H1 (cell line): Measurements from ENCODE around the gene BUD23. TPM values are rescaled to one million over a fixed set of nuclear protein-coding genes. Genes with fewer than 3 reads are reported as not detected.

Experiments used
- CTCF ChIA-PET: fragments of 300-600 bp; sonication (Branson Sonifier 250); formaldehyde crosslinking; loops from one replicate; lab custom pipeline; 2021; ENCODE audit not compliant: partially characterized antibody; lab: Charles Lee
- POLR2A ChIA-PET: fragments of 300-600 bp; sonication (Branson Sonifier 250); formaldehyde crosslinking; loops from one replicate; lab custom pipeline; 2021; ENCODE audit warnings: inconsistent platforms; ENCODE audit not compliant: partially characterized antibody; lab: Charles Lee
- DNase-seq, 2 experiments: peaks; one replicate each; pipeline versions ENCODE4 v3.0.0 to v3.0.0-alpha.2; 2010 to 2022; ENCODE audit warnings: low spot score in 2 of 2, low read depth in 1 of 2, mixed read lengths in 1 of 2
- FAIRE-seq: peaks from 2 replicates; lab custom pipeline; 2011; peaks lifted over from hg19 to GRCh38; lab: Jason Lieb, UNC
- H2AFZ ChIP-seq: 2 replicates; pipeline ENCODE4 v1.8.1; 2012; ENCODE audit warnings: low read length, inconsistent platforms
- H2AK5ac ChIP-seq: 2 replicates; pipeline ENCODE4 v1.6.1; 2013; ENCODE audit warnings: low read depth, low read length
- H2BK120ac ChIP-seq: replicated peaks from 2 replicates; pipeline ENCODE3; 2013; ENCODE audit warnings: low read depth, low read length, inconsistent platforms
- H2BK12ac ChIP-seq: 2 replicates; pipeline ENCODE4 v1.6.1; 2013; ENCODE audit warnings: low read depth, low read length
- H2BK15ac ChIP-seq: 2 replicates; pipeline ENCODE4 v1.6.1; 2013; ENCODE audit warnings: low read length
- H2BK20ac ChIP-seq: 2 replicates; pipeline ENCODE4 v1.6.1; 2013; ENCODE audit warnings: low read length
- H2BK5ac ChIP-seq: 2 replicates; pipeline ENCODE4 v1.6.1; 2013; ENCODE audit warnings: low read depth, low read length
- H3K14ac ChIP-seq: 2 replicates; pipeline ENCODE4 v1.6.1; 2013; ENCODE audit warnings: inconsistent platforms; ENCODE audit not compliant: insufficient read length
- H3K18ac ChIP-seq: 2 replicates; pipeline ENCODE4 v1.6.1; 2013; ENCODE audit warnings: low read length; ENCODE audit errors: extremely low read depth
- H3K23ac ChIP-seq: 2 replicates; pipeline ENCODE4 v1.6.1; 2013; ENCODE audit warnings: inconsistent platforms; ENCODE audit not compliant: insufficient read length
- H3K23me2 ChIP-seq: 2 replicates; pipeline ENCODE4 v1.6.1; 2013; ENCODE audit warnings: low read depth, low read length
- H3K27ac ChIP-seq: 2 replicates; pipeline ENCODE4 v1.6.1; 2011; ENCODE audit warnings: low read depth, low read length, inconsistent platforms
- H3K27me3 ChIP-seq, 4 experiments: replicated peaks in 1 of 4; 1 replicate in 1 of 4; 2 replicates in 3 of 4; pipeline versions ENCODE4 v1.6.1 to v1.8.1; 2011 to 2013; ENCODE audit warnings: low read length in 3 of 4, mild to moderate bottlenecking in 3 of 4, inconsistent platforms in 2 of 4, mixed read lengths in 2 of 4, moderate library complexity in 1 of 4; ENCODE audit not compliant: control insufficient read depth in 3 of 4, insufficient read depth in 3 of 4; ENCODE audit errors: extremely low read depth in 1 of 4
- H3K36me3 ChIP-seq, 4 experiments: 2 replicates each; pipeline versions ENCODE4 v1.6.1 to v1.8.1; 2011 to 2013; ENCODE audit warnings: mild to moderate bottlenecking in 4 of 4, low read length in 3 of 4, moderate library complexity in 2 of 4, control low read depth in 1 of 4, inconsistent platforms in 1 of 4; ENCODE audit not compliant: insufficient read depth in 4 of 4, control insufficient read depth in 2 of 4
- H3K4ac ChIP-seq: replicated peaks from 2 replicates; pipeline ENCODE3; 2013; ENCODE audit warnings: low read length, low read depth, mixed read lengths, inconsistent platforms; ENCODE audit not compliant: insufficient read length
- H3K4me1 ChIP-seq, 4 experiments: replicated peaks in 1 of 4; 1 replicate in 1 of 4; 2 replicates in 3 of 4; pipeline versions ENCODE4 v1.6.1 to v1.8.1; 2011 to 2013; ENCODE audit warnings: low read length in 3 of 4, inconsistent platforms in 2 of 4, mixed read lengths in 1 of 4; ENCODE audit not compliant: insufficient read depth in 4 of 4, control insufficient read depth in 3 of 4
- H3K4me2 ChIP-seq, 2 experiments: 2 replicates each; pipeline versions ENCODE4 v1.6.1 to v1.8.1; 2011 to 2013; ENCODE audit warnings: low read depth in 2 of 2, low read length in 2 of 2, control low read depth in 1 of 2, inconsistent platforms in 1 of 2, mild to moderate bottlenecking in 1 of 2; ENCODE audit not compliant: insufficient read depth in 1 of 2
- H3K4me3 ChIP-seq, 4 experiments: fragments of 200-600, 300-600 bp in 1 of 4; sonication (generic), shearing (Covaris generic), sonication (Bioruptor Twin) in 1 of 4; 2 replicates each; pipeline versions ENCODE4 v1.5.1 to v1.8.1; 2011 to 2016; ENCODE audit warnings: low read length in 4 of 4, low read depth in 3 of 4, control low read depth in 2 of 4, inconsistent platforms in 2 of 4, mild to moderate bottlenecking in 2 of 4, mixed read lengths in 1 of 4, moderate library complexity in 1 of 4; ENCODE audit not compliant: insufficient read depth in 2 of 4; ENCODE audit errors: extremely low read depth in 1 of 4
- H3K56ac ChIP-seq: replicated peaks from 2 replicates; pipeline ENCODE3; 2013; ENCODE audit warnings: low read depth, mild to moderate bottlenecking, mixed read lengths, low read length, inconsistent platforms; ENCODE audit not compliant: insufficient read length
- H3K79me1 ChIP-seq: 2 replicates; pipeline ENCODE4 v1.6.1; 2013; ENCODE audit warnings: low read depth, low read length, control low read depth
- H3K79me2 ChIP-seq, 2 experiments: 2 replicates each; pipeline versions ENCODE4 v1.6.1 to v1.8.1; 2012 to 2013; ENCODE audit warnings: low read length in 2 of 2, mild to moderate bottlenecking in 2 of 2, inconsistent platforms in 1 of 2; ENCODE audit not compliant: insufficient read depth in 2 of 2, control insufficient read depth in 1 of 2
- H3K9ac ChIP-seq, 4 experiments: replicated peaks in 1 of 4; 1 replicate in 1 of 4; 2 replicates in 3 of 4; pipeline versions ENCODE4 v1.6.1 to v1.8.1; 2011 to 2013; ENCODE audit warnings: low read depth in 3 of 4, low read length in 3 of 4, control low read depth in 2 of 4, mild to moderate bottlenecking in 2 of 4, moderate library complexity in 2 of 4, inconsistent platforms in 1 of 4; ENCODE audit errors: extremely low read depth in 1 of 4
- H3K9me3 ChIP-seq, 2 experiments: 2 replicates each; pipeline versions ENCODE4 v1.6.1 to v1.8.1; 2012 to 2013; ENCODE audit warnings: mild to moderate bottlenecking in 2 of 2, moderate library complexity in 2 of 2, control low read depth in 1 of 2, inconsistent platforms in 1 of 2, low read depth in 1 of 2, low read length in 1 of 2, mixed read lengths in 1 of 2; ENCODE audit not compliant: insufficient read depth in 2 of 2
- H4K20me1 ChIP-seq, 2 experiments: replicated peaks in 1 of 2; 2 replicates each; pipeline versions ENCODE3 to v1.8.1; 2011 to 2013; ENCODE audit warnings: inconsistent platforms in 2 of 2, low read length in 2 of 2, mild to moderate bottlenecking in 1 of 2; ENCODE audit not compliant: insufficient read depth in 2 of 2, control insufficient read depth in 1 of 2
- H4K5ac ChIP-seq: 2 replicates; pipeline ENCODE4 v1.6.1; 2013; ENCODE audit warnings: low read length, low read depth, mixed read lengths, inconsistent platforms; ENCODE audit not compliant: insufficient read length
- H4K8ac ChIP-seq: 2 replicates; pipeline ENCODE4 v1.8.0; 2013; ENCODE audit warnings: mild to moderate bottlenecking, moderate library complexity, low read length, inconsistent platforms; ENCODE audit not compliant: insufficient read depth; ENCODE audit errors: extremely low read depth
- H4K91ac ChIP-seq: replicated peaks from 2 replicates; pipeline ENCODE3; 2013; ENCODE audit warnings: low read length, mixed read lengths, inconsistent platforms; ENCODE audit not compliant: insufficient read length
- CTBP2 ChIP-seq: IDR thresholded peaks from 2 replicates; pipeline ENCODE4 v1.7.0; 2011; ENCODE audit warnings: borderline replicate concordance, mild to moderate bottlenecking, moderate library complexity, mixed read lengths, low read length; ENCODE audit not compliant: insufficient read depth, insufficient read length
- FOSL1 ChIP-seq: IDR thresholded peaks from 2 replicates; pipeline ENCODE4 v1.6.1; 2011; ENCODE audit warnings: mild to moderate bottlenecking, low read depth, low read length, moderate library complexity; ENCODE audit not compliant: insufficient read depth
- SP4 ChIP-seq: IDR thresholded peaks from 2 replicates; pipeline ENCODE4 v1.6.1; 2012; ENCODE audit warnings: low read length, inconsistent platforms
- SRF ChIP-seq: IDR thresholded peaks from 2 replicates; pipeline ENCODE4 v1.6.1; 2011; ENCODE audit warnings: mild to moderate bottlenecking, low read depth, low read length, moderate library complexity
- TEAD4 ChIP-seq: IDR thresholded peaks from 2 replicates; pipeline ENCODE4 v1.6.1; 2012; ENCODE audit warnings: low read depth, low read length, inconsistent platforms, mixed read lengths
- ZNF274 ChIP-seq: IDR thresholded peaks from 2 replicates; pipeline ENCODE4 v1.7.0; 2012; ENCODE audit warnings: low read length, borderline replicate concordance; ENCODE audit errors: extremely low read depth
- WGBS, 2 experiments: shearing (Covaris generic) in 1 of 2; methylation state at CpG; one replicate each; pipeline versions ENCODE4 v1.1.6 to v1.1.7; 2013 to 2015; ENCODE audit warnings: low lambda C conversion rate in 2 of 2, mixed read lengths in 2 of 2, inconsistent platforms in 1 of 2, low coverage in 1 of 2, missing lambda C conversion rate in 1 of 2; ENCODE audit not compliant: insufficient replicate concordance in 2 of 2, insufficient coverage in 1 of 2, insufficient read length in 1 of 2; ENCODE audit errors: extremely low coverage in 1 of 2, missing lambda C conversion rate in 1 of 2; 5-methylcytosine and 5-hydroxymethylcytosine counted together
- polyA plus RNA-seq, 7 experiments: library from polyadenylated mRNA; depleted of rRNA in 3 of 7; stranded (reverse) in 5 of 7; unstranded in 2 of 7; fragments of >200 nt in 5 of 7; fragments of 200-250 nt in 2 of 7; gene quantifications; 1 replicate in 5 of 7; 2 replicates in 1 of 7; 4 replicates in 1 of 7; pipeline versions ENCODE4 v1.2.1 to v1.2.3, GENCODE V29; 2011 to 2013; ENCODE audit warnings: missing spikeins in 2 of 7, mixed read lengths in 2 of 7
- total RNA-seq: library from RNA; stranded (reverse); fragmentation: NEBNext Ultra II Directional; extraction: Animal tissue kit (Norgen Biotek cat#: 25700); gene quantifications from 2 replicates; pipeline ENCODE4 v1.2.1, GENCODE V29; 2021

Gene BUD23
- total and polyA plus RNA-seq, 2 of the 8 experiments (the other 6 are each of a cell fraction or from before 2014, with no cell fraction given), result 72.3 to 78.4 TPM

GRCh38 chr7:73730485-73730884, 47.1 kb downstream of the BUD23 start:
- H2AK5ac ChIP-seq, result no peak overlapping the region
- H4K8ac ChIP-seq, result no peak overlapping the region
- no peak for FAIRE-seq
- H3K79me2 ChIP-seq, result no peaks in the 10 kb centered on the region
- DNase-seq, result no peak
- peaks cover 3% of the 10 kb centered on the region; the same call in 1 of the 2 replicates for H3K23me2 ChIP-seq
- CTCF ChIA-PET, result interaction anchor here (0.6 to 11.1 kb wide), 5 partner anchors 27 to 125 kb away, joined by 3 to 87 read pairs (median 4); no protein-coding TSS in a partner anchor
- no peak overlapping the region for H2BK12ac ChIP-seq
- H2BK120ac ChIP-seq, result no peak overlapping the region
- no peak overlapping the region for H2BK5ac ChIP-seq
- H3K14ac ChIP-seq, result no peak overlapping the region
- peaks cover 0 to 6% of the 10 kb centered on the region in 2 experiments for H4K20me1 ChIP-seq
- H3K9me3 ChIP-seq, result no peaks in the 10 kb centered on the region
- H3K36me3 ChIP-seq, result 0 out of 8 replicates have a peak, but pooled peaks cover 0 to under 1% (median 0%) of the 10 kb centered on the region in 4 experiments
- H3K4me1 ChIP-seq, result peaks cover 0 to 4% (median 0%) of the 10 kb centered on the region in 4 experiments; a peak in 3 of 7 replicates
- no peaks in the 10 kb centered on the region for H3K27me3 ChIP-seq
- no peak overlapping the region for H2BK15ac ChIP-seq
- peak overlapping the region in 1 of 2 experiments; percentile 27; a peak in 1 of 4 replicates for H3K4me2 ChIP-seq
- H4K5ac ChIP-seq, result no peak overlapping the region
- no peak overlapping the region for H3K23ac ChIP-seq
- no peak overlapping the region for H2BK20ac ChIP-seq
- H4K91ac ChIP-seq, result no peak overlapping the region
- H3K4ac ChIP-seq, result no peak overlapping the region
- H3K79me1 ChIP-seq, result no peaks in the 10 kb centered on the region
- no peak overlapping the region for H3K18ac ChIP-seq
- POLR2A ChIA-PET, result no interaction called here
- H3K9ac ChIP-seq, result no peak overlapping the region
- no peak overlapping the region for H3K56ac ChIP-seq
- no peak overlapping the region for H2AFZ ChIP-seq
- WGBS, 2 experiments, result 71% methylated on average over 3 of the region's 3 CpGs; no CpG with 5 or more reads in 1 of the 2 experiments
- no peak overlapping the region for H3K27ac ChIP-seq
- H3K4me3 ChIP-seq, result no peak overlapping the region
- TF ChIP-seq FOSL1 (no peak), TEAD4 (no peak), SRF (no peak), CTBP2 (no peak), ZNF274 (no peak), SP4 (no peak)
